Sigmoid colon (tissue), 4 donors: ENCODE data around the gene TRAFD1.

Source experiments
- EP300 ChIP-seq, 4 donors: sonication (generic); formaldehyde crosslinking; IDR thresholded peaks; one replicate each; pipeline ENCODE4 v1.6.1; 2017; ENCODE audit warnings: antibody characterized with exemption in 4 of 4
- POLR2A ChIP-seq, 2 donors: fragments of 450-650 bp; IDR thresholded peaks; one replicate each; pipeline ENCODE4 v1.6.1; 2016; ENCODE audit warnings: antibody characterized with exemption in 2 of 2, mild to moderate bottlenecking in 2 of 2, moderate library complexity in 2 of 2
- POLR2AphosphoS5 ChIP-seq, 4 donors: sonication (generic); formaldehyde crosslinking; IDR thresholded peaks; one replicate each; pipeline ENCODE4 v1.6.1; 2017; ENCODE audit warnings: antibody characterized with exemption in 4 of 4
- TF ChIP-seq, protein P1 (sequence below), 4 experiments: fragments of 450-650 bp in 3 of 4; fragments of 200-600 bp in 1 of 4; IDR thresholded peaks; one replicate each; pipeline ENCODE4 v1.5.1; 2016 to 2019; ENCODE audit warnings: antibody characterized with exemption in 4 of 4, mild to moderate bottlenecking in 3 of 4, moderate library complexity in 2 of 4

GRCh38 chr12:112198120-112198733, 72.9 kb downstream of the TRAFD1 start:
- TF ChIP-seq POLR2A (IDR thresholded peaks at IDR 0.05) (no peak), POLR2AphosphoS5 (IDR thresholded peaks at IDR 0.05) (no peak), EP300 (IDR thresholded peaks at IDR 0.05) (no peak)
- TF ChIP-seq, protein P1, sequence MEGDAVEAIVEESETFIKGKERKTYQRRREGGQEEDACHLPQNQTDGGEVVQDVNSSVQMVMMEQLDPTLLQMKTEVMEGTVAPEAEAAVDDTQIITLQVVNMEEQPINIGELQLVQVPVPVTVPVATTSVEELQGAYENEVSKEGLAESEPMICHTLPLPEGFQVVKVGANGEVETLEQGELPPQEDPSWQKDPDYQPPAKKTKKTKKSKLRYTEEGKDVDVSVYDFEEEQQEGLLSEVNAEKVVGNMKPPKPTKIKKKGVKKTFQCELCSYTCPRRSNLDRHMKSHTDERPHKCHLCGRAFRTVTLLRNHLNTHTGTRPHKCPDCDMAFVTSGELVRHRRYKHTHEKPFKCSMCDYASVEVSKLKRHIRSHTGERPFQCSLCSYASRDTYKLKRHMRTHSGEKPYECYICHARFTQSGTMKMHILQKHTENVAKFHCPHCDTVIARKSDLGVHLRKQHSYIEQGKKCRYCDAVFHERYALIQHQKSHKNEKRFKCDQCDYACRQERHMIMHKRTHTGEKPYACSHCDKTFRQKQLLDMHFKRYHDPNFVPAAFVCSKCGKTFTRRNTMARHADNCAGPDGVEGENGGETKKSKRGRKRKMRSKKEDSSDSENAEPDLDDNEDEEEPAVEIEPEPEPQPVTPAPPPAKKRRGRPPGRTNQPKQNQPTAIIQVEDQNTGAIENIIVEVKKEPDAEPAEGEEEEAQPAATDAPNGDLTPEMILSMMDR (IDR thresholded peaks at IDR 0.05): peak in 3 of 4 experiments; percentile 19 to 43 (median 42)
